Stomach (tissue), 9 donors: Measurements from ENCODE around the gene SNF8. TPM values are rescaled to one million over a fixed set of nuclear protein-coding genes. Genes with fewer than 3 reads are reported as not detected.

Experiments used
- DNase-seq, 2 donors: peaks; one replicate each; pipeline versions ENCODE4 v3.0.0 to v3.0.0-alpha.2; 2013 to 2019
- H3K27ac ChIP-seq, 5 donors: fragments of 200-600 bp in 4 of 5; sonication (generic) in 4 of 5; one replicate each; pipeline ENCODE4 v1.5.1; 2013 to 2019; ENCODE audit warnings: mild to moderate bottlenecking in 1 of 5, moderate library complexity in 1 of 5
- H3K27me3 ChIP-seq, 3 donors: fragments of 200-600 bp; sonication (generic); one replicate each; pipeline ENCODE4 v1.5.1; 2017 to 2019; ENCODE audit warnings: mixed run types in 1 of 3
- H3K36me3 ChIP-seq, 4 donors: fragments of 200-600 bp; sonication (generic); 1 replicate in 3 of 4; 2 replicates in 1 of 4; pipeline ENCODE4 v1.5.1; 2016 to 2019
- H3K4me1 ChIP-seq, 4 donors: fragments of 200-600 bp; sonication (generic); one replicate each; pipeline ENCODE4 v1.5.1; 2016 to 2019
- H3K4me3 ChIP-seq, 4 donors: fragments of 200-600 bp; sonication (generic) in 3 of 4; one replicate each; pipeline ENCODE4 v1.5.1; 2016 to 2019; ENCODE audit warnings: mild to moderate bottlenecking in 1 of 4
- H3K9me3 ChIP-seq, 4 donors: fragments of 200-600 bp; sonication (generic); one replicate each; pipeline ENCODE4 v1.5.1; 2016 to 2019
- CTCF ChIP-seq, 7 experiments: fragments of 450-650 bp in 4 of 7; fragments of 200-600 bp in 3 of 7; sonication (generic) in 3 of 7; IDR thresholded peaks; one replicate each; pipeline ENCODE4 v1.5.1; 2016 to 2019; ENCODE audit warnings: antibody characterized with exemption in 7 of 7, control low read depth in 2 of 7, mild to moderate bottlenecking in 1 of 7
- EP300 ChIP-seq: sonication (generic); formaldehyde crosslinking; IDR thresholded peaks from one replicate; pipeline ENCODE4 v1.6.1; 2017; ENCODE audit warnings: antibody characterized with exemption
- POLR2A ChIP-seq, 4 donors: fragments of 450-650 bp; IDR thresholded peaks; one replicate each; pipeline ENCODE4 v1.6.1; 2016; ENCODE audit warnings: antibody characterized with exemption in 4 of 4, control low read depth in 2 of 4, mild to moderate bottlenecking in 1 of 4, moderate library complexity in 1 of 4
- POLR2AphosphoS5 ChIP-seq, 3 donors: sonication (generic); formaldehyde crosslinking; IDR thresholded peaks; one replicate each; pipeline ENCODE4 v1.6.1; 2016; ENCODE audit warnings: antibody characterized with exemption in 3 of 3
- WGBS, 5 donors: extraction: QIAGEN DNeasy Blood & Tissue Kit in 3 of 5; methylation state at CpG; one replicate each; pipeline versions ENCODE4 v1.1.5 to v1.1.7; 2013 to 2018; 5-methylcytosine and 5-hydroxymethylcytosine counted together
- intact Hi-C: fragments of 100-400 bp; cut with DNase I; formaldehyde crosslinking; loops from one replicate; pipeline ENCODE4 v1.15.1; 2023; ENCODE audit warnings: low total_unique reads
- polyA plus RNA-seq, 3 donors: library from polyadenylated mRNA; stranded (reverse); fragments of 200-250 nt; gene quantifications; one replicate each; pipeline ENCODE4 v1.2.3, GENCODE V29; 2013
- total RNA-seq, 5 donors: library from RNA; depleted of rRNA; stranded (reverse); fragments of >200 nt; gene quantifications; one replicate each; pipeline versions ENCODE4 v1.1.0 to v1.2.3, GENCODE V29; 2014 to 2016
- donor health status: healthy with polysubstance abuse.
- donor health status: Bipolar disorder and iron deficiency.
- donor health status: healthy.

The SNF8 gene
- total and polyA plus RNA-seq, 8 donors: 18.7 to 160 (median 50.9) TPM

- 51 to 63% (median 61%) methylated on average over 2 of the region's 2 CpGs for WGBS, 5 donors
- TF ChIP-seq CTCF (IDR thresholded peaks at IDR 0.05): no peak
- no peak for TF ChIP-seq POLR2A (IDR thresholded peaks at IDR 0.05)
- no peak for TF ChIP-seq POLR2AphosphoS5 (IDR thresholded peaks at IDR 0.05)
- no peak for TF ChIP-seq EP300
- intact Hi-C loops: no loop called here
- Histone ChIP-seq H3K27me3 (peaks cover 35 to 99% (median 87%) of the 10 kb centered on the region in 3 donors), H3K36me3 (no peaks in the 10 kb centered on the region), H3K9me3 (peaks cover 0 to 7% (median 0%) of the 10 kb centered on the region in 4 donors), H3K27ac (no peak overlapping the region), H3K4me1 (peaks cover 11 to 23% (median 19%) of the 10 kb centered on the region in 4 donors), H3K4me3 (no peak overlapping the region)
- no peak for DNase-seq
Observed at GRCh38 chr17:48992444-48992843, 47.8 kb upstream of the SNF8 start.

- Histone ChIP-seq H3K27ac (no peak overlapping the region), H3K27me3 (peaks cover 22 to 98% (median 80%) of the 10 kb centered on the region in 3 donors), H3K9me3 (peaks cover 0 to 5% (median 0%) of the 10 kb centered on the region in 4 donors), H3K4me3 (no peak overlapping the region), H3K36me3 (no peaks in the 10 kb centered on the region), H3K4me1 (peaks cover 0 to 8% (median 5%) of the 10 kb centered on the region in 4 donors)
- TF ChIP-seq CTCF (IDR thresholded peaks at IDR 0.05) (no peak), POLR2A (IDR thresholded peaks at IDR 0.05) (no peak), POLR2AphosphoS5 (IDR thresholded peaks at IDR 0.05) (no peak), EP300 (no peak)
- intact Hi-C loops: no loop called here
- DNase-seq: no peak
- 18 to 24% (median 20%) methylated on average over 2 of the region's 2 CpGs for WGBS, 5 donors
Observed at GRCh38 chr17:48990882-48991357, 46.3 kb upstream of the SNF8 start.

GRCh38 chr17:48989100-48989499, 44.5 kb upstream of the SNF8 start:
- Histone ChIP-seq H3K27me3 (peaks cover 13 to 98% (median 75%) of the 10 kb centered on the region in 3 donors), H3K9me3 (no peaks in the 10 kb centered on the region), H3K4me1 (no peaks in the 10 kb centered on the region), H3K27ac (no peak overlapping the region), H3K36me3 (no peaks in the 10 kb centered on the region), H3K4me3 (no peak overlapping the region)
- intact Hi-C loops: no loop called here
- no peak for DNase-seq
- TF ChIP-seq EP300 (no peak), CTCF (IDR thresholded peaks at IDR 0.05) (no peak), POLR2A (IDR thresholded peaks at IDR 0.05) (no peak), POLR2AphosphoS5 (IDR thresholded peaks at IDR 0.05) (no peak)
- WGBS, 5 donors: 84 to 93% (median 89%) methylated on average over 4 of the region's 4 CpGs

- intact Hi-C loops: no loop called here
- Histone ChIP-seq H3K27me3 (peaks cover 6 to 82% (median 44%) of the 10 kb centered on the region in 3 donors), H3K9me3 (peaks cover 0 to 13% (median 6%) of the 10 kb centered on the region in 4 donors), H3K27ac (no peak overlapping the region), H3K4me3 (no peak overlapping the region), H3K36me3 (no peaks in the 10 kb centered on the region), H3K4me1 (no peaks in the 10 kb centered on the region)
- TF ChIP-seq POLR2AphosphoS5 (IDR thresholded peaks at IDR 0.05) (no peak), EP300 (no peak), CTCF (IDR thresholded peaks at IDR 0.05) (no peak), POLR2A (IDR thresholded peaks at IDR 0.05) (no peak)
- DNase-seq: no peak
- 73 to 78% (median 75%) methylated on average over 13 of the region's 13 CpGs for WGBS, 5 donors
Observed at GRCh38 chr17:48985436-48986245, 41.0 kb upstream of the SNF8 start.
